OCI-LY7 (cell line): ENCODE results near the gene ARID5A.
A peak's percentile ranks its signal among the peaks of the same experiment; 100 is the strongest.

Source experiments
- EZH2phosphoT487 ChIP-seq: fragments of 200-600 bp; sonication (generic); IDR thresholded peaks from 2 replicates; pipeline ENCODE4 v1.6.1; 2018; ENCODE audit warnings: low read depth, borderline replicate concordance, mild to moderate bottlenecking, mixed run types, antibody characterized with exemption, low read length, moderate library complexity, mixed read lengths
- TF ChIP-seq, protein P1 (sequence below): fragments of 200-600 bp; sonication (generic); conservative IDR thresholded peaks from 2 replicates; pipeline ENCODE4 v1.5.1; 2014; ENCODE audit warnings: mild to moderate bottlenecking, antibody characterized with exemption, low read length, moderate library complexity, mixed read lengths

DNA sequence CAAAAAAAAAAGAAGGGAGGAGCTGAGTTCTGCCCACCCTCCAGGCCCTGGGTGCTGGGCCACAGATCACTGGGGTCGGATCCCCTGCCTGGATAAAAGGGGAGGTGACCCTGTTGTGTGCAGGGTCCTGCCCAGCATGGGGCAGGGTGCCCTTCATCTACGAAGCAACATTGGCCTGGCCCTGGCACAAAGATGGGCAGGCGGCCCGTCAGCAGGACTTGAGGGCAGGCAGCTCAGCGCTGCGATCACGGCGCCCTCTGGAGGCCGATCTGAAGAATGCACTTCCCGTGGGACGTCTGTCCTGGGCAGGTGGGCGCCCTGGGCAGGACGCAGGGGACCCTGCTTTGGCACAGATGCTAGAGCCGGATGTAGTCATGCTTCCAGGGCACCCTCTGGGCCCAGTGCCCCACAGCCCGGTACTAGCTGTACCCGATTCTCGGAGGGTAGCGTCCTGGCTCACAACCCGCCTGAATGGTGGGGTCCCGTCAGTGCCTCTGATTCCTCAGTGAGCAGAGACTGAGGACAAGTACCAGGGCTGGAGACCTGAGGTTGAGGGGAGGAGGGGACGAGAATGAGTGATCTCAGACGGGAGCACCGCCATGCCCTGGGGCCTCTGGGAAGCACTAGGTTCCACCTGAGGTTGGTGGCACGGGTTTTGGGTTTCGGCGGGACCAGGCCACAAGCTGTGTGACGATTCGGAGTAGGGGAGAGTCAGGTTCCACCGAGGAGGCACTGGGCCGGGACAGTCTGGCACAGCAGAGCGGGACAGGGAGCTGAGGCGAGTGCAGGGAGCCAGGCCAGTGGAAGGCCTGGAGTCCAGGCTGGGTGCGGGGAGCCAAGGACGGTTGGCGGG, 18.0 kb downstream of the ARID5A start:
- TF ChIP-seq, protein P1, sequence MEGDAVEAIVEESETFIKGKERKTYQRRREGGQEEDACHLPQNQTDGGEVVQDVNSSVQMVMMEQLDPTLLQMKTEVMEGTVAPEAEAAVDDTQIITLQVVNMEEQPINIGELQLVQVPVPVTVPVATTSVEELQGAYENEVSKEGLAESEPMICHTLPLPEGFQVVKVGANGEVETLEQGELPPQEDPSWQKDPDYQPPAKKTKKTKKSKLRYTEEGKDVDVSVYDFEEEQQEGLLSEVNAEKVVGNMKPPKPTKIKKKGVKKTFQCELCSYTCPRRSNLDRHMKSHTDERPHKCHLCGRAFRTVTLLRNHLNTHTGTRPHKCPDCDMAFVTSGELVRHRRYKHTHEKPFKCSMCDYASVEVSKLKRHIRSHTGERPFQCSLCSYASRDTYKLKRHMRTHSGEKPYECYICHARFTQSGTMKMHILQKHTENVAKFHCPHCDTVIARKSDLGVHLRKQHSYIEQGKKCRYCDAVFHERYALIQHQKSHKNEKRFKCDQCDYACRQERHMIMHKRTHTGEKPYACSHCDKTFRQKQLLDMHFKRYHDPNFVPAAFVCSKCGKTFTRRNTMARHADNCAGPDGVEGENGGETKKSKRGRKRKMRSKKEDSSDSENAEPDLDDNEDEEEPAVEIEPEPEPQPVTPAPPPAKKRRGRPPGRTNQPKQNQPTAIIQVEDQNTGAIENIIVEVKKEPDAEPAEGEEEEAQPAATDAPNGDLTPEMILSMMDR, result peak; percentile 91
- no peak for TF ChIP-seq EZH2phosphoT487
